Measurements from ENCODE around the gene OR14A2. TPM values are rescaled to one million over a fixed set of nuclear protein-coding genes. Genes with fewer than 3 reads are reported as not detected.
"Not testable (repeated sequence)": the region's sequence is repeated elsewhere in the genome, so short reads cannot be mapped to it uniquely, and the experiment has no call there.

OR14A2 gene
- total and polyA plus RNA-seq, 12 donors, result not detected

GRCh38 chr1:247713753-247714152, 34.2 kb downstream of the OR14A2 start:
- intact Hi-C loops (cut with DNase I), result no loop called here
- 77 to 95% (median 89%) methylated on average over 7 of the region's 7 CpGs for WGBS, 4 donors

GRCh38 chr1:247710681-247711080, 37.3 kb downstream of the OR14A2 start:
- H3K9me3 ChIP-seq (replicated peaks in 1 of 3); H3K27ac ChIP-seq; H3K4me3 ChIP-seq; H3K36me3 ChIP-seq (replicated peaks in 1 of 2); intact Hi-C loops (cut with DNase I); DNase-seq; H3K4me1 ChIP-seq (replicated peaks in 1 of 2); H3K27me3 ChIP-seq: not testable (repeated sequence)
- 82 to 97% (median 87%) methylated on average over 8 of the region's 8 CpGs for WGBS, 4 donors

More at GRCh38 chr1:247713753-247714152, 34.2 kb downstream of the OR14A2 start:
- no peaks in the 10 kb centered on the region for H3K36me3 ChIP-seq (replicated peaks in 1 of 2)
- no peak for DNase-seq
- no peak overlapping the region for H3K27ac ChIP-seq
- no peaks in the 10 kb centered on the region for H3K4me1 ChIP-seq (replicated peaks in 1 of 2)
- no peaks in the 10 kb centered on the region for H3K27me3 ChIP-seq
- H3K9me3 ChIP-seq (replicated peaks in 1 of 3), result no peaks in the 10 kb centered on the region
- TF ChIP-seq POLR2A (IDR thresholded peaks at IDR 0.05), result no peak
- TF ChIP-seq CTCF (IDR thresholded peaks at IDR 0.05), result no peak
- no peak overlapping the region for H3K4me3 ChIP-seq

- intact Hi-C loops (cut with DNase I), result no loop called here
- no peak for DNase-seq
- Histone ChIP-seq H3K36me3 (replicated peaks in 1 of 2) (no peaks in the 10 kb centered on the region), H3K4me1 (replicated peaks in 1 of 2) (no peaks in the 10 kb centered on the region), H3K9me3 (replicated peaks in 1 of 3) (no peaks in the 10 kb centered on the region), H3K27ac (no peak overlapping the region), H3K27me3 (no peaks in the 10 kb centered on the region), H3K4me3 (no peak overlapping the region)
- TF ChIP-seq POLR2A (IDR thresholded peaks at IDR 0.05) (no peak), CTCF (IDR thresholded peaks at IDR 0.05) (no peak)
- 56 to 66% (median 61%) methylated on average over 1 of the region's 1 CpG for whole genome bisulfite sequencing, 4 donors
Measured at GRCh38 chr1:247701338-247701737, 46.6 kb downstream of the OR14A2 start.

GRCh38 chr1:247681288-247681897, 66.5 kb downstream of the OR14A2 start:
- DNase-seq, result peak; percentile 13 to 72 (median 30)
- no peaks in the 10 kb centered on the region for H3K36me3 ChIP-seq (replicated peaks in 1 of 2)
- TF ChIP-seq CTCF (IDR thresholded peaks at IDR 0.05) (peak in 5 of 6 experiments; percentile 36 to 63 (median 53)), POLR2A (IDR thresholded peaks at IDR 0.05) (no peak)
- H3K27me3 ChIP-seq, result no peaks in the 10 kb centered on the region
- no peaks in the 10 kb centered on the region for H3K4me1 ChIP-seq (replicated peaks in 1 of 2)
- WGBS, 4 donors, result 30 to 34% (median 30%) methylated on average over 7 of the region's 7 CpGs
- H3K9me3 ChIP-seq (replicated peaks in 1 of 3), result peaks cover 0 to 6% (median 0%) of the 10 kb centered on the region in 3 donors
- H3K4me3 ChIP-seq, result no peak overlapping the region
- intact Hi-C loops (cut with DNase I), result no loop called here
- no peak overlapping the region for H3K27ac ChIP-seq

GRCh38 chr1:247680171-247680570, 67.8 kb downstream of the OR14A2 start:
- no peak for DNase-seq
- Histone ChIP-seq H3K4me3 (no peak overlapping the region), H3K27me3 (no peaks in the 10 kb centered on the region), H3K4me1 (replicated peaks in 1 of 2) (no peaks in the 10 kb centered on the region), H3K36me3 (replicated peaks in 1 of 2) (no peaks in the 10 kb centered on the region), H3K27ac (no peak overlapping the region), H3K9me3 (replicated peaks in 1 of 3) (peaks cover 0 to 2% (median 0%) of the 10 kb centered on the region in 3 donors)
- TF ChIP-seq CTCF (IDR thresholded peaks at IDR 0.05) (no peak), POLR2A (IDR thresholded peaks at IDR 0.05) (no peak)
- intact Hi-C loops (cut with DNase I), result no loop called here
- 81 to 95% (median 86%) methylated on average over 4 of the region's 4 CpGs for WGBS, 4 donors

Measured in adrenal gland (tissue), 12 donors.